IPS-20b (cell line): ENCODE measurements around the gene NAALADL2.
"Not testable (repeated sequence)": the region's sequence is repeated elsewhere in the genome, so short reads cannot be mapped to it uniquely, and the experiment has no call there.

ENCODE experiments used
- H3K27ac ChIP-seq: one replicate; pipeline ENCODE4 v1.5.1; 2013; ENCODE audit warnings: low read length
- H3K27me3 ChIP-seq: 2 replicates; pipeline ENCODE4 v1.6.1; 2013; ENCODE audit warnings: mild to moderate bottlenecking, low read length, inconsistent platforms; ENCODE audit not compliant: insufficient read depth
- H3K36me3 ChIP-seq: 2 replicates; pipeline ENCODE4 v1.6.1; 2013; ENCODE audit warnings: low read depth, mild to moderate bottlenecking, inconsistent platforms, low read length, moderate library complexity; ENCODE audit not compliant: insufficient read depth
- H3K4me1 ChIP-seq: 2 replicates; pipeline ENCODE4 v1.6.1; 2013; ENCODE audit warnings: mild to moderate bottlenecking, control low read depth, inconsistent platforms, low read length, moderate library complexity; ENCODE audit not compliant: insufficient read depth
- H3K4me3 ChIP-seq: 2 replicates; pipeline ENCODE4 v1.5.1; 2013; ENCODE audit warnings: mild to moderate bottlenecking, low read length, inconsistent platforms
- H3K9ac ChIP-seq: 2 replicates; pipeline ENCODE4 v1.6.1; 2013; ENCODE audit warnings: low read depth, mild to moderate bottlenecking, inconsistent platforms, low read length, moderate library complexity
- H3K9me3 ChIP-seq: 2 replicates; pipeline ENCODE4 v1.6.1; 2013; ENCODE audit warnings: mild to moderate bottlenecking, low read depth, low read length, inconsistent platforms; ENCODE audit not compliant: insufficient read depth

NAALADL2 gene

GRCh38 chr3:175047786-175048185, 188.7 kb downstream of the NAALADL2 start:
- H3K4me1 ChIP-seq, result no peaks in the 10 kb centered on the region
- no peak overlapping the region for H3K27ac ChIP-seq
- H3K4me3 ChIP-seq, result no peak overlapping the region
- no peak overlapping the region for H3K9ac ChIP-seq
- H3K36me3 ChIP-seq, result no peaks in the 10 kb centered on the region
- peaks cover 29% of the 10 kb centered on the region for H3K9me3 ChIP-seq
- no peaks in the 10 kb centered on the region for H3K27me3 ChIP-seq

GRCh38 chr3:175057401-175057800, 198.3 kb downstream of the NAALADL2 start:
- Histone ChIP-seq H3K36me3 (no peaks in the 10 kb centered on the region; the same call in 1 of the 2 replicates), H3K27me3 (no peaks in the 10 kb centered on the region), H3K27ac (no peak overlapping the region), H3K9ac (no peak overlapping the region), H3K4me1 (no peaks in the 10 kb centered on the region), H3K9me3 (peaks cover 16% of the 10 kb centered on the region; the same call in 1 of the 2 replicates), H3K4me3 (no peak overlapping the region; the same call in 1 of the 2 replicates)

- Histone ChIP-seq H3K27me3 (no peaks in the 10 kb centered on the region), H3K9me3 (peaks cover 14% of the 10 kb centered on the region; the same call in 1 of the 2 replicates), H3K27ac (no peak overlapping the region), H3K4me1 (no peaks in the 10 kb centered on the region), H3K4me3 (no peak overlapping the region), H3K36me3 (no peaks in the 10 kb centered on the region; the same call in 1 of the 2 replicates), H3K9ac (no peak overlapping the region)
These were observed 200.7 kb downstream of the NAALADL2 start for GRCh38 chr3:175059788-175060187.

GRCh38 chr3:175065497-175065896, 206.4 kb downstream of the NAALADL2 start:
- Histone ChIP-seq H3K4me3 (no peak overlapping the region), H3K9me3 (no peaks in the 10 kb centered on the region), H3K9ac (no peak overlapping the region), H3K27me3 (no peaks in the 10 kb centered on the region), H3K27ac (no peak overlapping the region), H3K36me3 (no peaks in the 10 kb centered on the region), H3K4me1 (no peaks in the 10 kb centered on the region)

- H3K4me3 ChIP-seq, result no peak overlapping the region
- H3K9ac ChIP-seq, result no peak overlapping the region
- H3K27ac ChIP-seq, result no peak overlapping the region
- H3K36me3 ChIP-seq, result no peaks in the 10 kb centered on the region
- no peaks in the 10 kb centered on the region for H3K27me3 ChIP-seq
- no peaks in the 10 kb centered on the region for H3K4me1 ChIP-seq
- no peaks in the 10 kb centered on the region for H3K9me3 ChIP-seq
These were observed 207.7 kb downstream of the NAALADL2 start for GRCh38 chr3:175066617-175067415.

- H3K4me3 ChIP-seq, result no peak overlapping the region
These were observed 209.5 kb downstream of the NAALADL2 start for GRCh38 chr3:175068587-175068986.

GRCh38 chr3:175070946-175071345, 211.8 kb downstream of the NAALADL2 start:
- no peak overlapping the region for H3K9ac ChIP-seq
- no peak overlapping the region for H3K27ac ChIP-seq
- H3K9me3 ChIP-seq, result no peaks in the 10 kb centered on the region
- no peak overlapping the region for H3K4me3 ChIP-seq
- no peaks in the 10 kb centered on the region for H3K27me3 ChIP-seq
- H3K4me1 ChIP-seq, result no peaks in the 10 kb centered on the region
- no peaks in the 10 kb centered on the region for H3K36me3 ChIP-seq

More at GRCh38 chr3:175068587-175068986, 209.5 kb downstream of the NAALADL2 start:
- Histone ChIP-seq H3K36me3 (no peaks in the 10 kb centered on the region), H3K27me3 (no peaks in the 10 kb centered on the region), H3K9ac (no peak overlapping the region), H3K27ac (no peak overlapping the region), H3K4me1 (no peaks in the 10 kb centered on the region), H3K9me3 (no peaks in the 10 kb centered on the region)

GRCh38 chr3:175073219-175073905, 214.2 kb downstream of the NAALADL2 start:
- Histone ChIP-seq H3K36me3 (no peaks in the 10 kb centered on the region), H3K4me3 (no peak overlapping the region), H3K27me3 (no peaks in the 10 kb centered on the region), H3K4me1 (no peaks in the 10 kb centered on the region), H3K9me3 (no peaks in the 10 kb centered on the region), H3K27ac (no peak overlapping the region), H3K9ac (no peak overlapping the region)

GRCh38 chr3:175075269-175075668, 216.1 kb downstream of the NAALADL2 start:
- Histone ChIP-seq H3K4me1 (no peaks in the 10 kb centered on the region), H3K27ac (no peak overlapping the region), H3K9me3 (no peaks in the 10 kb centered on the region), H3K9ac (no peak overlapping the region), H3K4me3 (no peak overlapping the region), H3K36me3 (no peaks in the 10 kb centered on the region), H3K27me3 (no peaks in the 10 kb centered on the region)

GRCh38 chr3:175077216-175077615, 218.1 kb downstream of the NAALADL2 start:
- Histone ChIP-seq H3K36me3 (no peaks in the 10 kb centered on the region), H3K4me3 (no peak overlapping the region), H3K27ac (no peak overlapping the region), H3K4me1 (no peaks in the 10 kb centered on the region), H3K9me3 (no peaks in the 10 kb centered on the region), H3K27me3 (no peaks in the 10 kb centered on the region), H3K9ac (no peak overlapping the region)

GRCh38 chr3:175082631-175083030, 223.5 kb downstream of the NAALADL2 start:
- H3K36me3 ChIP-seq, result no peaks in the 10 kb centered on the region
- H3K27ac ChIP-seq, result no peak overlapping the region
- no peaks in the 10 kb centered on the region for H3K4me1 ChIP-seq
- no peaks in the 10 kb centered on the region for H3K27me3 ChIP-seq
- no peak overlapping the region for H3K4me3 ChIP-seq
- no peak overlapping the region for H3K9ac ChIP-seq
- H3K9me3 ChIP-seq, result no peaks in the 10 kb centered on the region

GRCh38 chr3:175087128-175087527, 228.0 kb downstream of the NAALADL2 start:
- H3K27ac ChIP-seq, H3K27me3 ChIP-seq, H3K4me1 ChIP-seq, H3K36me3 ChIP-seq, H3K4me3 ChIP-seq, H3K9ac ChIP-seq, H3K9me3 ChIP-seq: not testable (repeated sequence)
